Muscle layer of duodenum (tissue), 2 donors: ENCODE results near the gene KMT2B.

Source experiments
- H3K27ac ChIP-seq: one replicate; pipeline ENCODE4 v1.7.0; 2013; ENCODE audit warnings: mild to moderate bottlenecking, low read length
- H3K27me3 ChIP-seq: one replicate; pipeline ENCODE4 v1.7.0; 2013; ENCODE audit warnings: low read depth, mild to moderate bottlenecking, control low read depth, low read length
- H3K36me3 ChIP-seq, 2 donors: one replicate each; pipeline ENCODE4 v1.7.0; 2013; ENCODE audit warnings: low read length in 2 of 2, control low read depth in 1 of 2, mild to moderate bottlenecking in 1 of 2; ENCODE audit not compliant: insufficient read depth in 2 of 2, control insufficient read depth in 1 of 2
- H3K4me1 ChIP-seq, 2 donors: one replicate each; pipeline ENCODE4 v1.7.0; 2013; ENCODE audit warnings: low read length in 2 of 2, mild to moderate bottlenecking in 2 of 2, control low read depth in 1 of 2, moderate library complexity in 1 of 2; ENCODE audit not compliant: insufficient read depth in 2 of 2, control insufficient read depth in 1 of 2
- H3K4me3 ChIP-seq, 2 donors: one replicate each; pipeline ENCODE4 v1.7.0; 2013; ENCODE audit warnings: low read length in 2 of 2, low read depth in 1 of 2, mild to moderate bottlenecking in 1 of 2
- H3K9me3 ChIP-seq, 2 donors: one replicate each; pipeline ENCODE4 v1.7.0; 2013; ENCODE audit warnings: low read length in 2 of 2, control low read depth in 1 of 2, mild to moderate bottlenecking in 1 of 2; ENCODE audit not compliant: control insufficient read depth in 1 of 2
- donor health status: healthy.

KMT2B gene

GRCh38 chr19:35756377-35757230 lies 38.8 kb downstream of the KMT2B start, which contains the start of gene HSPB6:
TSS of gene HSPB6 (minus strand) at chr19:35757029. CDS start at chr19:35757008, 21 bp downstream.
- Histone ChIP-seq H3K27ac (peak within 1 kb of the TSS; percentile 100), H3K36me3 (peaks cover 13 to 36% of the 10 kb centered on the region in 2 donors), H3K9me3 (no peaks in the 10 kb centered on the region), H3K4me1 (peaks cover 4 to 46% of the 10 kb centered on the region in 2 donors), H3K27me3 (no peaks in the 10 kb centered on the region), H3K4me3 (peak within 1 kb of the TSS; percentile 93 to 99)

GRCh38 chr19:35757231-35757748 lies 39.5 kb downstream of the KMT2B start:
- H3K4me1 ChIP-seq = peaks cover 4 to 46% of the 10 kb centered on the region in 2 donors

GRCh38 chr19:35757749-35758608 lies 40.2 kb downstream of the KMT2B start, which contains the start of gene PROSER3:
TSS of gene PROSER3 (plus strand) at chr19:35758176. CDS start at chr19:35758216, 40 bp downstream.
- Histone ChIP-seq H3K9me3 (no peaks in the 10 kb centered on the region), H3K4me1 (peaks cover 4 to 46% of the 10 kb centered on the region in 2 donors), H3K36me3 (peaks cover 13 to 32% of the 10 kb centered on the region in 2 donors)

More at GRCh38 chr19:35757231-35757748, 39.5 kb downstream of the KMT2B start:
- H3K27me3 ChIP-seq = no peaks in the 10 kb centered on the region
- H3K36me3 ChIP-seq = peaks cover 17 to 36% of the 10 kb centered on the region in 2 donors
- H3K27ac ChIP-seq = peak overlapping the region; percentile 100
- H3K4me3 ChIP-seq = peak overlapping the region; percentile 93 to 99
- H3K9me3 ChIP-seq = no peaks in the 10 kb centered on the region

GRCh38 chr19:35759697-35760096 lies 41.9 kb downstream of the KMT2B start:
- no peaks in the 10 kb centered on the region for H3K9me3 ChIP-seq
- H3K4me1 ChIP-seq = peaks cover 4 to 35% of the 10 kb centered on the region in 2 donors
- H3K27me3 ChIP-seq = no peaks in the 10 kb centered on the region
- peaks cover 5 to 24% of the 10 kb centered on the region in 2 donors for H3K36me3 ChIP-seq
- no peak overlapping the region for H3K27ac ChIP-seq
- H3K4me3 ChIP-seq = no peak overlapping the region

More at GRCh38 chr19:35757749-35758608, 40.2 kb downstream of the KMT2B start, which contains the start of gene PROSER3:
- Histone ChIP-seq H3K27ac (peak within 1 kb of the TSS; percentile 100), H3K27me3 (no peaks in the 10 kb centered on the region), H3K4me3 (peak within 1 kb of the TSS; percentile 93 to 99)

GRCh38 chr19:35760711-35761349 lies 43.0 kb downstream of the KMT2B start:
- no peak overlapping the region for H3K27ac ChIP-seq
- peaks cover 4 to 29% of the 10 kb centered on the region in 2 donors for H3K4me1 ChIP-seq
- H3K27me3 ChIP-seq = no peaks in the 10 kb centered on the region
- H3K36me3 ChIP-seq = peaks cover 5 to 35% of the 10 kb centered on the region in 2 donors
- no peak overlapping the region for H3K4me3 ChIP-seq
- no peaks in the 10 kb centered on the region for H3K9me3 ChIP-seq

- Histone ChIP-seq H3K9me3 (no peaks in the 10 kb centered on the region), H3K4me1 (peaks cover 0 to 14% of the 10 kb centered on the region in 2 donors), H3K27ac (no peak overlapping the region), H3K36me3 (peaks cover 5 to 31% of the 10 kb centered on the region in 2 donors), H3K4me3 (no peak overlapping the region), H3K27me3 (no peaks in the 10 kb centered on the region)
Observed at GRCh38 chr19:35764432-35765315, 46.9 kb downstream of the KMT2B start.

- H3K4me3 ChIP-seq = no peak overlapping the region
- H3K27ac ChIP-seq = no peak overlapping the region
- peaks cover 5 to 28% of the 10 kb centered on the region in 2 donors for H3K36me3 ChIP-seq
- peaks cover 0 to 7% of the 10 kb centered on the region in 2 donors for H3K4me1 ChIP-seq
- H3K9me3 ChIP-seq = no peaks in the 10 kb centered on the region
- no peaks in the 10 kb centered on the region for H3K27me3 ChIP-seq
Observed at GRCh38 chr19:35766571-35767104, 48.8 kb downstream of the KMT2B start.

- H3K27ac ChIP-seq = no peak overlapping the region
- peaks cover 0 to 20% of the 10 kb centered on the region in 2 donors for H3K36me3 ChIP-seq
- H3K4me3 ChIP-seq = no peak overlapping the region
- H3K27me3 ChIP-seq = no peaks in the 10 kb centered on the region
- no peaks in the 10 kb centered on the region for H3K9me3 ChIP-seq
- H3K4me1 ChIP-seq = peaks cover 0 to 7% of the 10 kb centered on the region in 2 donors
Observed at GRCh38 chr19:35767288-35768081, 49.7 kb downstream of the KMT2B start.

- Histone ChIP-seq H3K27ac (no peak overlapping the region), H3K9me3 (no peaks in the 10 kb centered on the region), H3K4me3 (no peak overlapping the region), H3K36me3 (peaks cover 0 to 20% of the 10 kb centered on the region in 2 donors), H3K4me1 (peaks cover 0 to 7% of the 10 kb centered on the region in 2 donors), H3K27me3 (no peaks in the 10 kb centered on the region)
Observed at GRCh38 chr19:35768082-35768421, 50.2 kb downstream of the KMT2B start.
